Uterus (tissue), 4 donors: ENCODE results near the gene ADAMTS10. TPM values are rescaled to one million over a fixed set of nuclear protein-coding genes. Genes with fewer than 3 reads are reported as not detected.
A peak's percentile ranks its signal among the peaks of the same experiment; 100 is the strongest.
"Not testable (repeated sequence)": the region's sequence is repeated elsewhere in the genome, so short reads cannot be mapped to it uniquely, and the experiment has no call there.

Source experiments
- DNase-seq, 2 donors: peaks; one replicate each; pipeline ENCODE4 v3.0.0-alpha.2; 2019 to 2020
- H3K27ac ChIP-seq, 2 donors: fragments of 200-600 bp; sonication (generic); 1 replicate in 1 of 2; 2 replicates in 1 of 2; pipeline ENCODE4 v1.5.1; 2016 to 2018
- H3K27me3 ChIP-seq, 2 donors: fragments of 200-600 bp; sonication (generic); one replicate each; pipeline ENCODE4 v1.5.1; 2018 to 2019; ENCODE audit warnings: control low read depth in 1 of 2
- H3K36me3 ChIP-seq, 2 donors: fragments of 200-600 bp; sonication (generic); one replicate each; pipeline ENCODE4 v1.5.1; 2019; ENCODE audit warnings: control low read depth in 1 of 2
- H3K4me1 ChIP-seq, 2 donors: fragments of 200-600 bp; sonication (generic); one replicate each; pipeline ENCODE4 v1.5.1; 2018 to 2019; ENCODE audit warnings: control low read depth in 1 of 2
- H3K4me3 ChIP-seq, 2 donors: fragments of 200-600 bp; sonication (generic); 1 replicate in 1 of 2; 2 replicates in 1 of 2; pipeline ENCODE4 v1.5.1; 2018 to 2019; ENCODE audit warnings: mild to moderate bottlenecking in 1 of 2
- H3K9me3 ChIP-seq, 2 donors: fragments of 200-600 bp; sonication (generic); one replicate each; pipeline ENCODE4 v1.5.1; 2019; ENCODE audit warnings: control low read depth in 1 of 2
- POLR2A ChIP-seq, 2 donors: fragments of 450-650 bp; IDR thresholded peaks; one replicate each; pipeline ENCODE4 v1.6.1; 2016; ENCODE audit warnings: antibody characterized with exemption in 2 of 2, mild to moderate bottlenecking in 1 of 2, moderate library complexity in 1 of 2
- intact Hi-C: fragments of 100-400 bp; cut with DNase I; formaldehyde crosslinking; loops from one replicate; pipeline ENCODE4 v1.15.1; 2023; ENCODE audit warnings: low total_unique reads
- total RNA-seq, 4 donors: library from RNA; depleted of rRNA in 3 of 4; stranded (reverse); fragments of >200 nt in 3 of 4; gene quantifications; one replicate each; pipeline versions ENCODE4 v1.1.0 to v1.2.4, GENCODE V29; 2014 to 2023
- TF ChIP-seq, protein P1 (sequence below), 4 experiments: fragments of 200-600 bp in 2 of 4; fragments of 450-650 bp in 2 of 4; sonication (generic) in 2 of 4; IDR thresholded peaks; one replicate each; pipeline ENCODE4 v1.5.1; 2016 to 2019; ENCODE audit warnings: antibody characterized with exemption in 4 of 4, mild to moderate bottlenecking in 2 of 4, moderate library complexity in 1 of 4
- donor health status: DM: yes; HTN: yes; CAD: no.

ADAMTS10 gene
- total RNA-seq, 4 donors from 2014 or later, result 13.2 to 70.4 (median 52.7) TPM

DNA sequence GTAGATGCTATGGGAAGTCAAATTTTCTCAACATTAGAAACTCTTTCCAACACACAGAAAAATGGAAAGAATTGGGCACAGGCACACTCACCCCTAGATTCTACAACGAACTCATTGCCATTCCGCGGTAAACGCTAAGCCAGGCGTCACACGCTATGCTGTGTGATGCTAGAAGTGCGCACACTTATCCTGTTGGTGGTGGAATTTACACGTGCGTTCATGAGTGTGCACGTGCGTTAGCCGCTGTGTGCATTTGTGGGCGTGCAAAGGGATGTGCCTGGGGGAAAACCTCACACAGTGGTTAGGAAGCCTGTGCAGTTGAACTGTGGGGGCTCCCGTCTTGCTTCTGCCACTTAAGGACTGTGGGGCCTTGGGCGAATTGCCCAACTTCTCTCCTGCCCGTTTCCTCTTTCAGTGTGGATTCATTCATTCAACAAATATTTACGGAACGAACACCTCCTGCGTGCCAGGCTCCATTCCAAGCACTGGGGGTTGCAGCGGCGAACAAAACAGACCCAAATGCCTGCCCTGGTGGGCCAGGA, 27.6 kb upstream of the ADAMTS10 start:
- H3K27ac ChIP-seq, result no peak overlapping the region

DNA sequence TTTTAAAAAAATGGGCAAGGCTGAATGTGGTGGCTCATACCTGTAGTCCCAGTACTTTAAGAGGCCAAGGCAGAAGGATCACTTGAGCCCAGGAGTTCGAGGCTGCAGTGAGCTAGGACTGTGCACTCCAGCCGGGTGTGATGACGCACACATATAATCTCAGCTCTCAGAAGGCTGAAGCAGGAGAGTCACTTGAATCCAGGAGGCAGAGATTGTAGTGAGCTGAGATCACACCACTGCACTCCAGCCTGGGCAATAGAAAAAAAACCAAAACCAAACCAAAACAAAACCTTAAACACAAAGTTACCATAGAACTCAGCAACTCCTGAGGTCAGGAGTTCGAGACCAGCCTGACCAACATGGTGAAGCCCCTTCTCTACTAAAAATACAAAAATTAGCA, 26.6 kb upstream of the ADAMTS10 start:
- H3K4me3 ChIP-seq, intact Hi-C loops, H3K9me3 ChIP-seq, H3K27ac ChIP-seq, H3K4me1 ChIP-seq, H3K36me3 ChIP-seq, DNase-seq, H3K27me3 ChIP-seq: not testable (repeated sequence)

More for the DNA sequence above, 27.6 kb upstream of the ADAMTS10 start:
- DNase-seq, result no peak
- intact Hi-C loops, result no loop called here
- TF ChIP-seq POLR2A (IDR thresholded peaks at IDR 0.05), result no peak
- TF ChIP-seq, protein P1, sequence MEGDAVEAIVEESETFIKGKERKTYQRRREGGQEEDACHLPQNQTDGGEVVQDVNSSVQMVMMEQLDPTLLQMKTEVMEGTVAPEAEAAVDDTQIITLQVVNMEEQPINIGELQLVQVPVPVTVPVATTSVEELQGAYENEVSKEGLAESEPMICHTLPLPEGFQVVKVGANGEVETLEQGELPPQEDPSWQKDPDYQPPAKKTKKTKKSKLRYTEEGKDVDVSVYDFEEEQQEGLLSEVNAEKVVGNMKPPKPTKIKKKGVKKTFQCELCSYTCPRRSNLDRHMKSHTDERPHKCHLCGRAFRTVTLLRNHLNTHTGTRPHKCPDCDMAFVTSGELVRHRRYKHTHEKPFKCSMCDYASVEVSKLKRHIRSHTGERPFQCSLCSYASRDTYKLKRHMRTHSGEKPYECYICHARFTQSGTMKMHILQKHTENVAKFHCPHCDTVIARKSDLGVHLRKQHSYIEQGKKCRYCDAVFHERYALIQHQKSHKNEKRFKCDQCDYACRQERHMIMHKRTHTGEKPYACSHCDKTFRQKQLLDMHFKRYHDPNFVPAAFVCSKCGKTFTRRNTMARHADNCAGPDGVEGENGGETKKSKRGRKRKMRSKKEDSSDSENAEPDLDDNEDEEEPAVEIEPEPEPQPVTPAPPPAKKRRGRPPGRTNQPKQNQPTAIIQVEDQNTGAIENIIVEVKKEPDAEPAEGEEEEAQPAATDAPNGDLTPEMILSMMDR (IDR thresholded peaks at IDR 0.05), result no peak
- Histone ChIP-seq H3K4me1 (no peaks in the 10 kb centered on the region), H3K36me3 (no peaks in the 10 kb centered on the region), H3K4me3 (no peak overlapping the region), H3K27me3 (no peaks in the 10 kb centered on the region), H3K9me3 (no peaks in the 10 kb centered on the region)

DNA sequence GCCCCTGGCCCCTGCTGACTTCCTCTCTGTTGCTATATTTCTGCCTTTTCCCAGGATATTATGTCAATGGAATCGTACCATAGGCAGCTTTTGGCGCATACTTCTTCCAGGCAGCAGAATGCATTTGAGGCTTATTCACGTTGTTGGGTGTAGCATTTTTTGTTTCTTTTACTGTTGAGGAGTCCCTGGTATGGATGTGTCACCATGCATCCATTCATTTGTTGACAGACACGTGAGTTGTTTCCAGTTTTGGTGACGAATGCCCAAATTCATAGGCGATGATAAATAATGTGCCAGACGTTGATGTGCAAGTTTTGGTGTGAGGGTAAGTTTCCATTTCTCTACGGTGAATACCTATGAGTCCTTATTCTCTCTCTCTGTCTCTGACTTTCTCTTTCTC, 24.9 kb upstream of the ADAMTS10 start:
- no peaks in the 10 kb centered on the region for H3K4me1 ChIP-seq
- H3K27ac ChIP-seq, result no peak overlapping the region
- no peaks in the 10 kb centered on the region for H3K36me3 ChIP-seq
- intact Hi-C loops, result no loop called here
- H3K9me3 ChIP-seq, result no peaks in the 10 kb centered on the region
- no peak for DNase-seq
- H3K27me3 ChIP-seq, result no peaks in the 10 kb centered on the region
- no peak overlapping the region for H3K4me3 ChIP-seq
- no peak for TF ChIP-seq POLR2A (IDR thresholded peaks at IDR 0.05)
- TF ChIP-seq, protein P1 (IDR thresholded peaks at IDR 0.05), result no peak

DNA sequence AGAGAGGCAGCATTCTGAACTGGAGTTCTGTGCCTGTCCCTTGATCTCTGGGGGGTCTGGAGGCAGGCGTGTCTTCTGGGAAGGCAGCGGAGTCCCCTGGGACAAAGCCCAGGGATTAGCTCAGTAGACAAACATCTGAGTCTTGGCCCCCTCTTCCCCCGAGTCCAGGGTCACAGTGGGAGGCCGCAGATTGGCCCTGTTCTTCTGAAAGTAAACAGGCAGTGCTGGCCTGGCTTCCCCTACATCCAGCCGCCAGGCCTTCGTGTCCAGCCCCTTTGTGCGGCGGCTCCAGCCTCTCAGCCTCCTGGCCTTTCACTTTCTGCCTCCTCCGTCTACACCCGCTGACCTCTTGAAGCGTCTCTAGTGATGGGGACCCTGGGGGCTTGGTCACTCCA, 20.9 kb upstream of the ADAMTS10 start:
- peak in 1 of 2 donors; percentile 52 for DNase-seq
- intact Hi-C loops, result no loop called here

DNA sequence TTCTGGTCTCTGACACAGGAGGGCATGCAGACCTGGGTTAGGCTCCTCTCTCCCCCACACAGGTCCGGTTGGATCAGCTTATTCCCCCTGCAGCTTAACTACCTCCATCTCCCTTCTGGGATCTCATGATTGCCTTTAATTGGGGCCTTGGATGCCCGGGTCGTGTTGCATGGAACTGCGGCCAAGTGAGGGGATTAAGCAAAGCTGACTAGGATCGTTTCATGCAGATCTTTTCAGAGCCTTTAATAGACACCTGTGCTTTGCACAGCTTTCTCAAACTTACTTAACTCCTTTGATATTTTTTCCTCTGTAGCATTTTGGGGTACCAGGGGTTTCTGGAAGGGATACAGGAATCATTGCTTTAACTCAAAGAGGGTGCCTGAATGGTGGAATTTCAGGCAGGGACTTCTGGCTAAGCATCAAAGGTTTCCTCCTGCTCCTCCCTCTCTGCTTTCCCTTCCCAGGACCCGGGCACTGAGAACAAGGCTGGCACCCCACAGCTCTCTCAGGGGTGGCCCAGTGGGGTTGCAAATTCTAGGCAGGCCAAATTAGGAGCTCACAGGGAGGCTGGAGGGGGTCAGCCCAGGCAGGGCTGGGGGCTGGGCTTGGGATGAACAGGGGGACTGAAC, 20.4 kb upstream of the ADAMTS10 start:
- H3K9me3 ChIP-seq, result no peaks in the 10 kb centered on the region
- no peaks in the 10 kb centered on the region for H3K36me3 ChIP-seq
- peak overlapping the region; percentile 42 to 77 for H3K27ac ChIP-seq
- TF ChIP-seq, protein P1 (IDR thresholded peaks at IDR 0.05), result no peak
- no peak for TF ChIP-seq POLR2A (IDR thresholded peaks at IDR 0.05)
- H3K4me3 ChIP-seq, result no peak overlapping the region
- H3K27me3 ChIP-seq, result no peaks in the 10 kb centered on the region
- intact Hi-C loops, result no loop called here
- DNase-seq, result no peak
- no peaks in the 10 kb centered on the region for H3K4me1 ChIP-seq

More for the DNA sequence above, 20.9 kb upstream of the ADAMTS10 start:
- Histone ChIP-seq H3K4me3 (no peak overlapping the region), H3K27ac (peak overlapping the region; percentile 42 to 77), H3K4me1 (no peaks in the 10 kb centered on the region), H3K36me3 (no peaks in the 10 kb centered on the region), H3K9me3 (no peaks in the 10 kb centered on the region), H3K27me3 (no peaks in the 10 kb centered on the region)
- TF ChIP-seq, protein P1 (IDR thresholded peaks at IDR 0.05), result no peak
- TF ChIP-seq POLR2A (IDR thresholded peaks at IDR 0.05), result no peak
